Smooth muscle cell (in vitro differentiated cells): Measurements from ENCODE around the gene ANKRD45. TPM values are rescaled to one million over a fixed set of nuclear protein-coding genes. Genes with fewer than 3 reads are reported as not detected.
"Not testable (repeated sequence)": the region's sequence is repeated elsewhere in the genome, so short reads cannot be mapped to it uniquely, and the experiment has no call there.

Source experiments
- DNase-seq: peaks from one replicate; lab custom pipeline; 2025; ENCODE audit not compliant: unreplicated experiment; lab: John Stamatoyannopoulos, UW
- H2AFZ ChIP-seq: fragments of 200-600 bp; sonication (generic); 2 replicates; pipeline ENCODE4 v1.6.0; 2016; ENCODE audit warnings: antibody characterized with exemption, low read depth, mild to moderate bottlenecking
- H3F3A ChIP-seq: fragments of 200-600 bp; sonication (generic); 2 replicates; pipeline ENCODE4 v1.6.0; 2017; ENCODE audit warnings: antibody characterized with exemption, low read depth
- H3K27ac ChIP-seq: fragments of 200-600 bp; sonication (generic); 2 replicates; pipeline ENCODE4 v1.5.1; 2016; ENCODE audit warnings: low read depth, mild to moderate bottlenecking
- H3K27me3 ChIP-seq: fragments of 200-600 bp; sonication (generic); 2 replicates; pipeline ENCODE4 v1.6.1; 2016; ENCODE audit warnings: low read depth, mild to moderate bottlenecking
- H3K36me3 ChIP-seq: fragments of 200-600 bp; sonication (generic); 2 replicates; pipeline ENCODE4 v1.5.1; 2016; ENCODE audit warnings: low read depth
- H3K4me1 ChIP-seq: fragments of 200-600 bp; sonication (generic); 2 replicates; pipeline ENCODE4 v1.5.1; 2016; ENCODE audit warnings: low read depth
- H3K4me2 ChIP-seq: fragments of 200-600 bp; sonication (generic); 2 replicates; pipeline ENCODE4 v1.6.0; 2016; ENCODE audit warnings: mild to moderate bottlenecking
- H3K4me3 ChIP-seq: fragments of 200-600 bp; sonication (generic); 2 replicates; pipeline ENCODE4 v1.5.1; 2016; ENCODE audit warnings: mild to moderate bottlenecking
- H3K79me2 ChIP-seq: fragments of 200-600 bp; sonication (generic); 2 replicates; pipeline ENCODE4 v1.6.0; 2016; ENCODE audit warnings: low read depth, mild to moderate bottlenecking
- H3K9ac ChIP-seq: fragments of 200-600 bp; sonication (generic); 2 replicates; pipeline ENCODE4 v1.6.0; 2016; ENCODE audit warnings: low read depth
- H3K9me3 ChIP-seq: fragments of 200-600 bp; sonication (generic); replicated peaks from 2 replicates; pipeline ENCODE4 v1.5.1; 2016; ENCODE audit warnings: low read depth
- H4K20me1 ChIP-seq: fragments of 200-600 bp; sonication (generic); 2 replicates; pipeline ENCODE4 v1.6.0; 2016; ENCODE audit warnings: low read depth
- WGBS: methylation state at CpG from one replicate; pipeline ENCODE4 v1.1.7; 2016; ENCODE audit warnings: low lambda C conversion rate; 5-methylcytosine and 5-hydroxymethylcytosine counted together
- polyA plus RNA-seq: library from polyadenylated mRNA; unstranded; fragments of >200 nt; fragmentation: Nextera tagmentation; extraction: Ambion mirVana; gene quantifications from 2 replicates; pipeline ENCODE4 v1.2.1, GENCODE V29; 2016
- total RNA-seq: library from RNA; depleted of rRNA; stranded (reverse); fragments of >200 nt; gene quantifications from 2 replicates; pipeline ENCODE4 v1.2.3, GENCODE V29; 2014
- TF ChIP-seq, protein P1 (sequence below): fragments of 200-600 bp; sonication (generic); IDR thresholded peaks from 2 replicates; pipeline ENCODE4 v1.5.1; 2017; ENCODE audit warnings: borderline replicate concordance, mild to moderate bottlenecking, antibody characterized with exemption; ENCODE audit not compliant: insufficient read depth, poor library complexity, severe bottlenecking

The ANKRD45 gene
- total and polyA plus RNA-seq, 2 experiments from 2014 or later = 0.72 to 1.8 TPM

DNA sequence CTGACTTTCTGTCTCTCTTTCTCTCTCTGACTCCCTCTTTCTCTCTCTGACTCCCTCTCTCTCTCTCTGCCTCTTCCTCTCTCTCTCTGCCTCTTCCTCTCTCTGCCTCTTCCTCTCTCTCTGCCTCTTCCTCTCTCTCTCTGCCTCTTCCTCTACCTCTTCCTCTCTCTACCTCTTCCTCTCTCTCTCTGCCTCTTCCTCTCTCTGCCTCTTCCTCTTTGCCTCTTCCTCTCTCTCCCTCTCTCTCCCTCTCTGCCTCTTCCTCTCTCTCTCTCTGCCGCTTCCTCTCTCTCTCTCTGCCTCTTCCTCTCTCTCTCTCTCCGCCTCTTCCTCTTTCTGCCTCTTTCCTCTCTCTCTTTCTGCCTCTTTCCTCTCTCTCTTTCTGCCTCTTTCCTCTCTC lies 18.6 kb upstream of the ANKRD45 start:
- no peak for DNase-seq
- no peaks in the 10 kb centered on the region for H3K9me3 ChIP-seq

DNA sequence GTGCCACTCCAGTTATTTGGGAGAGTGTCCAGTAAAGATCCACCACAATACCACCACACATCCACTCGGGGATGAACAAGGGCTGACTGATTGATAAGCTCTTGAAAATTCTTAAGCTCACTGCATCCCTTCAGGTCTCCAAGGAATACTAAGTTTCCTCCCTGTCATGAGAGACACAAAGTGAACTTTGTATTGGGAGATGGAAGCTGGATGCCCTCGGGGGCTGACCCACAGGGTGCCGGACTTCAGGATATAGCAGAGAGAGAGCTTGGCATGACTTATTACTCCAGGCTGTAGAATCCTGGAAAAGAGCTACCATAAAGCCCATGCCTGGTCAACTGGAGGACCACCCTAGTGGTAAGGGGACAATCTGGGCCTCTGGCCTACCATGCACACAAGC lies 15.5 kb upstream of the ANKRD45 start:
- H4K20me1 ChIP-seq, H2AFZ ChIP-seq, H3F3A ChIP-seq, H3K27me3 ChIP-seq, H3K36me3 ChIP-seq, H3K4me2 ChIP-seq, H3K79me2 ChIP-seq, H3K27ac ChIP-seq, DNase-seq, H3K9ac ChIP-seq, H3K4me1 ChIP-seq, H3K4me3 ChIP-seq, H3K9me3 ChIP-seq: not testable (repeated sequence)
- 78% methylated on average over 3 of the region's 3 CpGs for WGBS

More for the DNA sequence above, 18.6 kb upstream of the ANKRD45 start:
- Histone ChIP-seq H3K79me2 (no peaks in the 10 kb centered on the region), H3K27ac (no peak overlapping the region), H3K4me2 (no peak overlapping the region), H3K36me3 (no peaks in the 10 kb centered on the region), H3K27me3 (no peaks in the 10 kb centered on the region), H3K4me3 (no peak overlapping the region), H3F3A (no peaks in the 10 kb centered on the region), H3K4me1 (peaks cover 5% of the 10 kb centered on the region), H2AFZ (no peak overlapping the region), H4K20me1 (peaks cover 8% of the 10 kb centered on the region), H3K9ac (no peak overlapping the region)
- 100% methylated on average over 1 of the region's 2 CpGs for WGBS
- TF ChIP-seq, protein P1, sequence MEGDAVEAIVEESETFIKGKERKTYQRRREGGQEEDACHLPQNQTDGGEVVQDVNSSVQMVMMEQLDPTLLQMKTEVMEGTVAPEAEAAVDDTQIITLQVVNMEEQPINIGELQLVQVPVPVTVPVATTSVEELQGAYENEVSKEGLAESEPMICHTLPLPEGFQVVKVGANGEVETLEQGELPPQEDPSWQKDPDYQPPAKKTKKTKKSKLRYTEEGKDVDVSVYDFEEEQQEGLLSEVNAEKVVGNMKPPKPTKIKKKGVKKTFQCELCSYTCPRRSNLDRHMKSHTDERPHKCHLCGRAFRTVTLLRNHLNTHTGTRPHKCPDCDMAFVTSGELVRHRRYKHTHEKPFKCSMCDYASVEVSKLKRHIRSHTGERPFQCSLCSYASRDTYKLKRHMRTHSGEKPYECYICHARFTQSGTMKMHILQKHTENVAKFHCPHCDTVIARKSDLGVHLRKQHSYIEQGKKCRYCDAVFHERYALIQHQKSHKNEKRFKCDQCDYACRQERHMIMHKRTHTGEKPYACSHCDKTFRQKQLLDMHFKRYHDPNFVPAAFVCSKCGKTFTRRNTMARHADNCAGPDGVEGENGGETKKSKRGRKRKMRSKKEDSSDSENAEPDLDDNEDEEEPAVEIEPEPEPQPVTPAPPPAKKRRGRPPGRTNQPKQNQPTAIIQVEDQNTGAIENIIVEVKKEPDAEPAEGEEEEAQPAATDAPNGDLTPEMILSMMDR = no peak

DNA sequence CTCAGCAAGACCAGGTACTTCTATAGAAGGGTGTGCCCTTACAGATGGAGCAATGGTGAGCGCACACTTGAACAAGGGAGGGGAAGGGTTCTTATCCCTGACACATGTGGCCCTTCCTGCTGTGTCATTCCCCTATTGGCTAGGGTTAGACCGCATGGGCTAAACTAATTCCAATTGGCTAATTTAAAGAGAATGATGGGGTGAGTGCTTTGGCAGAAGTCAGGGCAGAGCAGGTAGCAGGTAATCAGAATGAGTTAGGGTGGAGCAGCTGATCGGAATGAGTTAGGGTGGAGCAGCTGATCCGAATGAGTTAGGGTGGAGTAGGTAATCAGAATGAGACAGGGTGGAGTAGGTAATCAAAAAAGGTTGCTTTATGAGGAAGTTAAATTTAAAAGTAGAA lies 14.2 kb upstream of the ANKRD45 start:
- H3K27me3 ChIP-seq, H3K27ac ChIP-seq, H3K4me1 ChIP-seq, H3K4me3 ChIP-seq, H4K20me1 ChIP-seq, H3K36me3 ChIP-seq, H2AFZ ChIP-seq, H3F3A ChIP-seq, DNase-seq, H3K79me2 ChIP-seq, H3K9me3 ChIP-seq, H3K9ac ChIP-seq, H3K4me2 ChIP-seq: not testable (repeated sequence)
- WGBS = 91% methylated on average over 4 of the region's 4 CpGs

DNA sequence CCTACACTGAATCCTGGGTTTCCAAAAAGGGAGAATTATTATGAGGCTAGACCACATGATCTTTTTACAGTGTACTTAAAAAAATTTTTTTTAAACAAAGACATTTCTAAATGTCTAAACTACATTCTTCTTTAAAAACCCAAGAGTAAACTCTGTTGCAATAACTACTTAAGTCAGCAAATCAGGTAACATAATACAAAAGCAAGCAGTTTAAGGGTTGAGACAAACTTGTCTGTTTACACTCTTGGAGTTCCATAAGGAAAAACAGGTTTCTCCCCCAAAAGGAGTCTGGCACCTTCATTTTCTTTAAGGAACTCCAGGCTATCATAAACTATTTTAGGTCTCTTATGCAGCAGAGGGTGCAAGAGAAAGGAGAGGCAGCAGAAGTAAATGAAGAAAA lies 12.5 kb upstream of the ANKRD45 start:
- Histone ChIP-seq H2AFZ (no peak overlapping the region), H3K79me2 (no peaks in the 10 kb centered on the region)
- TF ChIP-seq, protein P1 = no peak

DNA sequence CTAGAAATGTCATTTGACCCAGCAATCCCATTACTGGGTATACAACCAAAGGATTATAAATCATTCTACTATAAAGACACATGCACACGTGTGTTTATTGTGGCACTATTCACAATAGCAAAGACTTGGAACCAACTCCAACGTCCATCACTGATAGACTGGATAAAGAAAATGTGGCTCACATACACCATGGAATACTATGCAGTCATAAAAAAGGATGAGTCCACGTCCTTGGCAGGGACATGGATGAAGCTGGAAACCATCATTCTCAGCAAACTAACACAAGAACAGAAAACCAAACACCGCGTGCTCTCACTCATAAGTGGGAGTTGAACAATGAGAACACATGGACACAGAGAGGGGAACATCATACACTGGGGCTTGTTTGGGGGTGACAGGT lies 10.5 kb upstream of the ANKRD45 start:
- H3K79me2 ChIP-seq, H3F3A ChIP-seq, H3K4me2 ChIP-seq, H3K27ac ChIP-seq, H2AFZ ChIP-seq, H3K36me3 ChIP-seq, H3K4me1 ChIP-seq, H3K9ac ChIP-seq, H3K4me3 ChIP-seq, H3K27me3 ChIP-seq, DNase-seq, H3K9me3 ChIP-seq: not testable (repeated sequence)
- peaks cover 18% of the 10 kb centered on the region for H4K20me1 ChIP-seq
- 98% methylated on average over 5 of the region's 5 CpGs for WGBS

More for the DNA sequence above, 12.5 kb upstream of the ANKRD45 start:
- no peak overlapping the region for H3K4me2 ChIP-seq
- no peak overlapping the region for H3K4me3 ChIP-seq
- no peaks in the 10 kb centered on the region for H3K27me3 ChIP-seq
- H3K9ac ChIP-seq = no peak overlapping the region
- H3K4me1 ChIP-seq = peaks cover 5% of the 10 kb centered on the region
- H3K36me3 ChIP-seq = no peaks in the 10 kb centered on the region
- H4K20me1 ChIP-seq = peaks cover 9% of the 10 kb centered on the region
- no peak for DNase-seq
- no peaks in the 10 kb centered on the region for H3K9me3 ChIP-seq
- H3F3A ChIP-seq = no peaks in the 10 kb centered on the region
- no peak overlapping the region for H3K27ac ChIP-seq

DNA sequence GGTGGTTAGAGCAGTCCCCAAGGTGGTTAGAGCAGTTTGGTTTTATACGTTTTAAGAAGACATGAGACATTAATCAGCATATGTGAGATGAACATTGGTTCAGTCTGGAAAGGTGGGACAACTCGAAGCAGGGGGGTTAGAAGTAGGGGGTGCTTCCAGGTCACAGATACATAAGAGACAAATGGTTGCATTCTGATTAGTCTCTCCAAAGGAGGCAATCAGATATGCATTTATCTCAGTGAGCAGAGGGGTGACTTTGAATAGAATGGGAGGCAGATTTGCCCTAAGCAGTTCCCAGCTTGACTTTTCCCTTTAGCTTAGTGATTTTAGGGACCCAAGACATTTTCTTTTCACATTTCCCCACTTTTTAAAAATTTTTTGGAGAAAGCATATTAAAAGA lies 4.8 kb upstream of the ANKRD45 start:
- not testable (repeated sequence) for H3K27ac ChIP-seq, H3K36me3 ChIP-seq
- WGBS = 91% methylated on average over 2 of the region's 2 CpGs

More for the DNA sequence above, 4.8 kb upstream of the ANKRD45 start:
- not testable (repeated sequence) for H3K27me3 ChIP-seq, H3K9ac ChIP-seq, H3K4me2 ChIP-seq, H3K4me3 ChIP-seq, H3K79me2 ChIP-seq, DNase-seq, H3K9me3 ChIP-seq, H2AFZ ChIP-seq, H3F3A ChIP-seq, H3K4me1 ChIP-seq
- H4K20me1 ChIP-seq = peaks cover 26% of the 10 kb centered on the region
